DOHH2 (cell line): ENCODE data around the gene NIN.

Experiments used
- CTCF ChIP-seq: fragments of 200-600 bp; sonication (generic); IDR thresholded peaks from one replicate; pipeline ENCODE4 v1.5.1; 2014; ENCODE audit warnings: antibody characterized with exemption, mild to moderate bottlenecking, low read depth, low read length; ENCODE audit not compliant: poor library complexity, severe bottlenecking
- EZH2phosphoT487 ChIP-seq: fragments of 200-600 bp; sonication (generic); IDR thresholded peaks from 2 replicates; pipeline ENCODE4 v1.6.1; 2017; ENCODE audit warnings: borderline replicate concordance, mild to moderate bottlenecking, antibody characterized with exemption, low read length, moderate library complexity, mixed read lengths

GRCh38 chr14:50860478-50861086 is 29.6 kb upstream of the NIN start:
- TF ChIP-seq CTCF, result peak; percentile 52
- TF ChIP-seq EZH2phosphoT487, result no peak
